PC-9 (cell line): Measurements from ENCODE around the gene GCLM. TPM values are rescaled to one million over a fixed set of nuclear protein-coding genes. Genes with fewer than 3 reads are reported as not detected.

Experiments used
- BruUV-seq: library from RNA; stranded (reverse); fragments of 400-500 nt; replicated peaks from 2 replicates; lab custom pipeline; 2021; lab: Mats Ljungman, UMichigan
- CTCF ChIA-PET: fragments of 300-600 bp; sonication (Branson Sonifier 250); formaldehyde crosslinking; loops from one replicate; lab custom pipeline; 2022; ENCODE audit warnings: antibody characterized with exemption; lab: Charles Lee
- POLR2A ChIA-PET: fragments of 300-600 bp; sonication (Branson Sonifier 250); formaldehyde crosslinking; loops from one replicate; lab custom pipeline; 2022; ENCODE audit warnings: antibody characterized with exemption; ENCODE audit not compliant: unreplicated experiment; lab: Charles Lee
- DNase-seq, 2 experiments: peaks; one replicate each; pipeline versions ENCODE4 v3.0.0 to v3.0.0-alpha.2; 2015 to 2022; ENCODE audit warnings: mixed read lengths in 1 of 2
- H2AFZ ChIP-seq: fragments of 200-600 bp; sonication (generic); 2 replicates; pipeline ENCODE4 v1.8.1; 2017; ENCODE audit warnings: antibody characterized with exemption
- H3F3A ChIP-seq: fragments of 200-600 bp; sonication (generic); 2 replicates; pipeline ENCODE4 v1.8.1; 2017; ENCODE audit warnings: antibody characterized with exemption, mild to moderate bottlenecking, low read depth; ENCODE audit not compliant: insufficient read depth
- H3K27ac ChIP-seq: fragments of 200-600 bp; sonication (generic); 2 replicates; pipeline ENCODE4 v1.6.1; 2016; ENCODE audit warnings: mixed run types
- H3K27me3 ChIP-seq: fragments of 200-600 bp; sonication (generic); 2 replicates; pipeline ENCODE4 v1.6.1; 2016; ENCODE audit warnings: low read depth, mixed run types; ENCODE audit not compliant: insufficient read depth
- H3K36me3 ChIP-seq: fragments of 200-600 bp; sonication (generic); 2 replicates; pipeline ENCODE4 v1.6.1; 2016; ENCODE audit warnings: low read depth, mixed run types
- H3K4me1 ChIP-seq: fragments of 200-600 bp; sonication (generic); replicated peaks from 2 replicates; pipeline ENCODE4 v1.6.1; 2016; ENCODE audit warnings: mixed run types; ENCODE audit not compliant: insufficient read depth
- H3K4me2 ChIP-seq: fragments of 200-600 bp; sonication (generic); 2 replicates; pipeline ENCODE4 v1.6.1; 2017; ENCODE audit warnings: mixed run types
- H3K4me3 ChIP-seq: fragments of 200-600 bp; sonication (generic); 2 replicates; pipeline ENCODE4 v1.6.1; 2016; ENCODE audit warnings: mixed run types
- H3K79me2 ChIP-seq: fragments of 200-600 bp; sonication (generic); 2 replicates; pipeline ENCODE4 v1.6.1; 2017; ENCODE audit warnings: low read depth, mixed run types
- H3K9me2 ChIP-seq: fragments of 200-600 bp; sonication (generic); 2 replicates; pipeline ENCODE4 v1.8.1; 2017; ENCODE audit warnings: mild to moderate bottlenecking; ENCODE audit not compliant: insufficient read depth
- H3K9me3 ChIP-seq: fragments of 200-600 bp; sonication (generic); 2 replicates; pipeline ENCODE4 v1.8.1; 2016; ENCODE audit warnings: low read depth; ENCODE audit not compliant: insufficient read depth
- H4K20me1 ChIP-seq: fragments of 200-600 bp; sonication (generic); 2 replicates; pipeline ENCODE4 v1.8.1; 2017; ENCODE audit not compliant: insufficient read depth
- EZH2 ChIP-seq: fragments of 200-600 bp; sonication (generic); IDR thresholded peaks from 2 replicates; pipeline ENCODE4 v1.8.0; 2017; ENCODE audit warnings: antibody characterized with exemption, low read depth
- intact Hi-C: fragments of 100-400 bp; cut with micrococcal nuclease; formaldehyde crosslinking; loops from one replicate; pipeline ENCODE4 v1.10.0; 2022; ENCODE audit not compliant: unreplicated experiment
- total RNA-seq: library from RNA; stranded (reverse); gene quantifications from 2 replicates; pipeline ENCODE4 v1.2.3, GENCODE V29; 2021
- TF ChIP-seq, protein P1 (sequence below): fragments of 200-600 bp; sonication (generic); conservative IDR thresholded peaks from 2 replicates; pipeline ENCODE4 v1.6.1; 2017; ENCODE audit warnings: mixed run types, antibody characterized with exemption, mild to moderate bottlenecking, moderate library complexity

GCLM gene
- total RNA-seq, 1 experiment from 2014 or later: 270 TPM

DNA sequence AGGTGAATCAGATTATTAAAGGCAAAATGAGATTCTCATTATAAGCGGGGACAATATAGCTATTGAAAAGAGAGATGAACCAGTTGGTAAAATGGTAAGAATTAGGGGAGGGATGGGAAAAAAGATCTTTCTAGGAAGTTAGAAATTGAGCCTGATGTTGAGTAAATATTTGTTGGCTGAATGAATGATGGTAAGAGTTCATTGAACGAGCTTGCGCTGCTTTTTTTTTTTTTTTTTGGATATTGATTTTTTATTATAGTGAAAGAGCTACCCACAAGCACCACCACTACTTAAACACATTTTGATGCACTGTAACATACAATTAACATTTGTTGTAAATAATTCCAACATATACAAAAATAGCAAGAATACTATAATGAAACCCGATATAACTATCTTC, 1.1 kb upstream of the GCLM start:
- TF ChIP-seq EZH2: no peak
- TF ChIP-seq, protein P1, sequence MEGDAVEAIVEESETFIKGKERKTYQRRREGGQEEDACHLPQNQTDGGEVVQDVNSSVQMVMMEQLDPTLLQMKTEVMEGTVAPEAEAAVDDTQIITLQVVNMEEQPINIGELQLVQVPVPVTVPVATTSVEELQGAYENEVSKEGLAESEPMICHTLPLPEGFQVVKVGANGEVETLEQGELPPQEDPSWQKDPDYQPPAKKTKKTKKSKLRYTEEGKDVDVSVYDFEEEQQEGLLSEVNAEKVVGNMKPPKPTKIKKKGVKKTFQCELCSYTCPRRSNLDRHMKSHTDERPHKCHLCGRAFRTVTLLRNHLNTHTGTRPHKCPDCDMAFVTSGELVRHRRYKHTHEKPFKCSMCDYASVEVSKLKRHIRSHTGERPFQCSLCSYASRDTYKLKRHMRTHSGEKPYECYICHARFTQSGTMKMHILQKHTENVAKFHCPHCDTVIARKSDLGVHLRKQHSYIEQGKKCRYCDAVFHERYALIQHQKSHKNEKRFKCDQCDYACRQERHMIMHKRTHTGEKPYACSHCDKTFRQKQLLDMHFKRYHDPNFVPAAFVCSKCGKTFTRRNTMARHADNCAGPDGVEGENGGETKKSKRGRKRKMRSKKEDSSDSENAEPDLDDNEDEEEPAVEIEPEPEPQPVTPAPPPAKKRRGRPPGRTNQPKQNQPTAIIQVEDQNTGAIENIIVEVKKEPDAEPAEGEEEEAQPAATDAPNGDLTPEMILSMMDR: no peak
- CTCF ChIA-PET: interaction anchor here (1.0 to 1.9 kb wide), 5 partner anchors 50 to 128 kb away, joined by 3 to 6 read pairs (median 4); no protein-coding TSS in a partner anchor
- peaks cover 44% of the 10 kb centered on the region for H3K79me2 ChIP-seq
- no peak for DNase-seq
- H3K4me1 ChIP-seq: peaks cover 23% of the 10 kb centered on the region
- peaks cover 22% of the 10 kb centered on the region for H3K36me3 ChIP-seq
- no peaks in the 10 kb centered on the region for H3K27me3 ChIP-seq
- intact Hi-C loops: no loop called here
- POLR2A ChIA-PET: interaction anchor here (0.6 to 1.9 kb wide), 3 partner anchors 54 to 735 kb away, joined by 7 to 16 read pairs (median 12); no protein-coding TSS in a partner anchor
- H2AFZ ChIP-seq: peak overlapping the region; percentile 89
- H3K4me2 ChIP-seq: peak overlapping the region; percentile 71
- H4K20me1 ChIP-seq: peaks cover 27% of the 10 kb centered on the region
- H3K9me3 ChIP-seq: no peaks in the 10 kb centered on the region; the same call in 1 of the 2 replicates
- H3K9me2 ChIP-seq: no peaks in the 10 kb centered on the region
- peak overlapping the region; percentile 80 for H3K27ac ChIP-seq
- H3F3A ChIP-seq: peaks cover 12% of the 10 kb centered on the region
- no TSS peak for BruUV-seq
- peak overlapping the region; percentile 68 for H3K4me3 ChIP-seq

GRCh38 chr1:93908394-93909145, 660 bp downstream of the GCLM start:
- H3K4me3 ChIP-seq: peak overlapping the region; percentile 68
- BruUV-seq: no TSS peak
- H3F3A ChIP-seq: peaks cover 29% of the 10 kb centered on the region
- peaks cover 44% of the 10 kb centered on the region for H4K20me1 ChIP-seq
- peaks cover 41% of the 10 kb centered on the region for H3K4me1 ChIP-seq
- H3K9me3 ChIP-seq: no peaks in the 10 kb centered on the region; the same call in 1 of the 2 replicates
- peaks cover 61% of the 10 kb centered on the region for H3K79me2 ChIP-seq
- H2AFZ ChIP-seq: peak overlapping the region; percentile 29; the same call in 1 of the 2 replicates
- peak; percentile 60 to 68 for DNase-seq
- POLR2A ChIA-PET: interaction anchor here (0.6 to 1.9 kb wide), 5 partner anchors 29 to 117 kb away, joined by 3 to 16 read pairs (median 4); no protein-coding TSS in a partner anchor
- TF ChIP-seq, protein P1: no peak
- no peak for TF ChIP-seq EZH2
- H3K9me2 ChIP-seq: no peaks in the 10 kb centered on the region
- CTCF ChIA-PET: interaction anchor here (0.7 to 1.9 kb wide), 4 partner anchors 29 to 117 kb away, joined by 3 to 7 read pairs (median 4); partner anchors contain the start of gene DNTTIP2
- peaks cover 36% of the 10 kb centered on the region for H3K36me3 ChIP-seq
- H3K27me3 ChIP-seq: no peaks in the 10 kb centered on the region
- intact Hi-C loops: loop anchor here (1.0 to 5.0 kb wide), 4 partner anchors 56 to 899 kb away; no protein-coding TSS in a partner anchor
- peak overlapping the region; percentile 80 for H3K27ac ChIP-seq
- peak overlapping the region; percentile 92 for H3K4me2 ChIP-seq

- ChIA-PET CTCF (interaction anchor here (0.6 kb wide), 1 partner anchor 23 kb away, joined by 3 read pairs; no protein-coding TSS in a partner anchor), POLR2A (interaction anchor here (0.6 kb wide), 2 partner anchors 58 to 81 kb away, joined by 3 to 5 read pairs; no protein-coding TSS in a partner anchor)
- H3K4me3 ChIP-seq: peak overlapping the region; percentile 68
- H3K79me2 ChIP-seq: peaks cover 69% of the 10 kb centered on the region
- no peaks in the 10 kb centered on the region for H3K27me3 ChIP-seq
- no peaks in the 10 kb centered on the region; the same call in 1 of the 2 replicates for H3K9me3 ChIP-seq
- H2AFZ ChIP-seq: no peak overlapping the region
- peaks cover 41% of the 10 kb centered on the region for H3K36me3 ChIP-seq
- no peak for TF ChIP-seq EZH2
- TF ChIP-seq, protein P1: no peak
- peak overlapping the region; percentile 80 for H3K27ac ChIP-seq
- DNase-seq: peak in 1 of 2 experiments; percentile 54
- no TSS peak for BruUV-seq
- peaks cover 50% of the 10 kb centered on the region for H4K20me1 ChIP-seq
- intact Hi-C loops: loop anchor here (5.0 kb wide), 1 partner anchor 900 kb away; no protein-coding TSS in a partner anchor
- peaks cover 32% of the 10 kb centered on the region for H3F3A ChIP-seq
- H3K9me2 ChIP-seq: no peaks in the 10 kb centered on the region
- peak overlapping the region; percentile 92 for H3K4me2 ChIP-seq
- H3K4me1 ChIP-seq: peaks cover 42% of the 10 kb centered on the region
Measured at GRCh38 chr1:93907718-93908117, 1.5 kb downstream of the GCLM start.
